A673 (cell line): ENCODE results near the gene PPP2R5B.

Source experiments
- CTCF ChIP-seq: fragments of 300-800, 200-600 bp; sonication (generic); conservative IDR thresholded peaks from 2 replicates; pipeline ENCODE4 v1.5.1; 2017; ENCODE audit warnings: low read depth, mild to moderate bottlenecking, antibody characterized with exemption, low read length, moderate library complexity, mixed read lengths
- EZH2 ChIP-seq: fragments of 200-600 bp; sonication (generic); IDR thresholded peaks from 2 replicates; pipeline ENCODE4 v1.6.1; 2017; ENCODE audit warnings: borderline replicate concordance, low read depth, mild to moderate bottlenecking, mixed read lengths, antibody characterized with exemption, low read length; ENCODE audit not compliant: poor library complexity, severe bottlenecking

DNA sequence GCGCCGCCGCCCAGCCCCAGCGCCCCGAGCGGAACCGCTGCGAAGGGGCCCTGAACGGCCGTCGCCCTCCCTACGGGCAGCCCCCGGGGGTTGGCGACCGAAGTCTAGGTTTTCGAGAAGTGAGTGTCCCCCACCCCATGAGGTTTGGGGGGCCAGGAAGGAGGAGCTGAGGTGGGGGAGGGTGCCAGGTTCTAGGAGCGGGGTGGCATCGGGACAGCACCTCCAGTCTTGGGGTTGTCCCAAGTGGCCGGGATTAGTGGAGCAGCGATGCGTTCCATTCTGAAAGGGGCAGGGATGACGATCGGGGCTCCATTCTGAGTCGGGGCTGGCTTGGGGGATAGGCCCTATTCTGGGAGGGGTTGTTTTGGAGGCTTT is 408 bp downstream of the PPP2R5B start:
- TF ChIP-seq CTCF (no peak), EZH2 (no peak)
